GM10248 (cell line): ENCODE results near the gene ARHGEF40.
A peak's percentile ranks its signal among the peaks of the same experiment; 100 is the strongest.

Experiments used
- CTCF ChIA-PET: fragments of 300-600 bp; sonication (Branson Sonifier 250); formaldehyde crosslinking; extraction: SDS; loops from one replicate; lab custom pipeline; 2021; ENCODE audit warnings: antibody characterized with exemption; lab: Yijun Ruan, JAX
- POLR2A ChIA-PET: fragments of 350-650 bp; sonication (Branson Sonifier 250); formaldehyde crosslinking; extraction: SDS; loops from one replicate; lab custom pipeline; 2020; ENCODE audit warnings: antibody characterized with exemption; lab: Yijun Ruan, JAX
- DNase-seq: peaks from one replicate; pipeline ENCODE4 v3.0.0; 2012; ENCODE audit errors: extremely low spot score
- CTCF ChIP-seq: IDR thresholded peaks from 2 replicates; pipeline ENCODE4 v1.5.1; 2012; ENCODE audit warnings: mild to moderate bottlenecking, low read depth; ENCODE audit errors: extremely low read depth, missing control alignments, control extremely low read depth

ARHGEF40 gene

DNA sequence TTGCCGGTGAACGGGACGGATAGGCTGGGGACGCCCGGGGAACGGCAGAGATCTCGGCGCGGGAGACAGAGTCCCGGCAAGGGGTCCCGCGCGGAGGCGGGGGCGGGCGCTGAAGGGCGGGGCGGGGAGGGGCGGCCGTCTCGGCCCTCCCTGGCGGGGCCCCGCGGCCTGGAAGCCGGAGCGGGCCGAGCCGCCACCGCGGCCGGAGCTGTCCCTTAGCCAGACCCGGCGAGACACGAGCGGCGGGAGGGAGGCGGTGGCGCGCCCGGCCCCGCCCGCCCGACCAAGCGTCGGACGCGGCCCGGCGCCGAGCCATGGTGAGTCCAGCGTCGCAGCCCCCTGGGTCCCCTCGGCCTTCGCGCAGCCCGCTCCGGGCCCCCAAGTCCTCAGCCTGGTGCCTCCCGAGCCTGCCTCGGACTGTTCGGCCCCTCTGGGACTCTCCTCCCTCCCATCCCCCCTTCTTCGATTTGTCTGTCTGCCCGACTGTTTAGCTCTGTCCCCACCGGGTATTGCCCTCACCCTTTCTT lies at the start of gene ARHGEF40:
Gene ARHGEF40 (plus strand): TSS at position 222 of the 527 bp plus-strand sequence. CDS start 93 bp downstream, at position 315.
- TF ChIP-seq CTCF: no peak
- POLR2A ChIA-PET: interaction anchor here (1.2 kb wide), 1 partner anchor 31 kb away, joined by 4 read pairs; the partner anchor contains the start of gene TMEM253
- CTCF ChIA-PET: interaction anchor here (1.0 to 6.6 kb wide), 16 partner anchors 12 to 438 kb away, joined by 3 to 80 read pairs (median 8); partner anchors contain the start of genes TMEM253 and ZNF219
- peak; percentile 48 for DNase-seq

GRCh38 chr14:21020977-21021545 lies 49.0 kb upstream of the ARHGEF40 start:
- POLR2A ChIA-PET: no interaction called here

GRCh38 chr14:21022686-21023085 lies 47.4 kb upstream of the ARHGEF40 start:
- no peak for TF ChIP-seq CTCF
- CTCF ChIA-PET: interaction anchor here (1.8 to 2.0 kb wide), 2 partner anchors 9 to 17 kb away, joined by 8 to 21 read pairs; no protein-coding TSS in a partner anchor
- POLR2A ChIA-PET: interaction anchor here (0.7 kb wide), 1 partner anchor 287 kb away, joined by 7 read pairs; no protein-coding TSS in a partner anchor
- no peak for DNase-seq

More at GRCh38 chr14:21020977-21021545, 49.0 kb upstream of the ARHGEF40 start:
- CTCF ChIA-PET: interaction anchor here (1.6 to 13.5 kb wide), 4 partner anchors 16 to 84 kb away, joined by 5 to 218 read pairs (median 106); partner anchors contain the start of gene TMEM253
- TF ChIP-seq CTCF: no peak
- DNase-seq: no peak

DNA sequence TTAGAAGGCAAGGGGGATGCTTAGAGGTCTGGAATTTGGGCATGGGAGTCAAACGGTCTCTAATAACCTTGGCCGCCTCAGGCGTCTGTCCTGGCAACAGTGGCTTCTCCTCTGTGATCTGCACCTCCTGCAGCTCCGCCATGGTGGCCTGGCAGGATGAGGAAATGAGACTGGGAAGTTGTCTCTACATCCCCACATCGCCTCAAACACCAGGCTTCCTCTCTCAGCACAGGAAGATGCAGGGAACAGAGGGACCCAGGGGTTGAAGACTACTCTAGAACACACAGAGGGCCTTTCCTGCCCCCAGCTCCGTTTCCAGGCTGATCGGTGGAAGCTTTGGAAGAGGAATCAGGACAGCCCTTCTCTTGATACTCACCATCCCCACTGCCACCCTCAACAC lies 46.9 kb upstream of the ARHGEF40 start:
- ChIA-PET CTCF (interaction anchor here (1.8 to 2.0 kb wide), 2 partner anchors 10 to 17 kb away, joined by 8 to 21 read pairs; no protein-coding TSS in a partner anchor), POLR2A (no interaction called here)
- TF ChIP-seq CTCF: no peak
- no peak for DNase-seq

- DNase-seq: no peak
- CTCF ChIA-PET: interaction anchor here (1.8 to 2.0 kb wide), 2 partner anchors 10 to 16 kb away, joined by 8 to 21 read pairs; no protein-coding TSS in a partner anchor
- POLR2A ChIA-PET: interaction anchor here (0.6 kb wide), 1 partner anchor 561 kb away, joined by 4 read pairs; no protein-coding TSS in a partner anchor
- TF ChIP-seq CTCF: no peak
These were observed 46.1 kb upstream of the ARHGEF40 start for GRCh38 chr14:21023817-21024584.
